ENCODE results near the gene RELL1. TPM values are rescaled to one million over a fixed set of nuclear protein-coding genes. Genes with fewer than 3 reads are reported as not detected.

RELL1 gene
- polyA plus RNA-seq, 1 donor, result 20.3 TPM

DNA sequence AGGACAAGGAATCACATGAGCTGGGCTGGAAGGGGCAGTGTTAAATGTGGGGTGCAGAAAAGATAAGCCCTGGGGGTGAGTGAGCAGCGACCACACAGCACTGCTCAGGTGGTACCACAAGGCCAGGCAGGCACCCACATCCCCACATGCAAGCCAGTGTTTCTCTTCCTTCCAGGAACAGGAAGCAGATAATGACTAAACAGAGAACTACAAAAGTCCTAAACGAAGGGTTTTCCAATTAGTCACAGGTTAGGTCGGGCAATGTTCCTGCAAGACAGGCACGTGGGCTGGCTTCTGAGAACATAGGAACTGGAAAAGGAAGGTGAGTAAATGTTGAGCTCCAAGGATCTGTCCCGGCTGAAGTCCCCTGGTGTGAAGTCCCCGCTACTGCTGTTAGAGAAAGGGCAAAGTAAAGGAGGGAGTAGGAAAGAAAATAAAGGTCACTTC is 19.5 kb downstream of the RELL1 start:
- DNase-seq, result peak; percentile 91 to 97
- H3K4me1 ChIP-seq (ENCODE audit: control insufficient read depth, insufficient read depth, low read length), result peaks cover 44% of the 10 kb centered on the region
- 13% methylated on average over 2 of the region's 6 CpGs for WGBS (ENCODE audit: insufficient coverage, low lambda C conversion rate)
- H3K27ac ChIP-seq (ENCODE audit: low read length), result peak overlapping the region; percentile 81
- H3K4me3 ChIP-seq (ENCODE audit: low read length), result no peak overlapping the region
- peaks cover 5% of the 10 kb centered on the region for H3K9me3 ChIP-seq (ENCODE audit: control insufficient read depth, low read depth, low read length)
- H3K36me3 ChIP-seq (ENCODE audit: control insufficient read depth, insufficient read depth, low read length), result no peaks in the 10 kb centered on the region
- H3K27me3 ChIP-seq (ENCODE audit: control insufficient read depth, insufficient read depth, low read length), result no peaks in the 10 kb centered on the region

DNA sequence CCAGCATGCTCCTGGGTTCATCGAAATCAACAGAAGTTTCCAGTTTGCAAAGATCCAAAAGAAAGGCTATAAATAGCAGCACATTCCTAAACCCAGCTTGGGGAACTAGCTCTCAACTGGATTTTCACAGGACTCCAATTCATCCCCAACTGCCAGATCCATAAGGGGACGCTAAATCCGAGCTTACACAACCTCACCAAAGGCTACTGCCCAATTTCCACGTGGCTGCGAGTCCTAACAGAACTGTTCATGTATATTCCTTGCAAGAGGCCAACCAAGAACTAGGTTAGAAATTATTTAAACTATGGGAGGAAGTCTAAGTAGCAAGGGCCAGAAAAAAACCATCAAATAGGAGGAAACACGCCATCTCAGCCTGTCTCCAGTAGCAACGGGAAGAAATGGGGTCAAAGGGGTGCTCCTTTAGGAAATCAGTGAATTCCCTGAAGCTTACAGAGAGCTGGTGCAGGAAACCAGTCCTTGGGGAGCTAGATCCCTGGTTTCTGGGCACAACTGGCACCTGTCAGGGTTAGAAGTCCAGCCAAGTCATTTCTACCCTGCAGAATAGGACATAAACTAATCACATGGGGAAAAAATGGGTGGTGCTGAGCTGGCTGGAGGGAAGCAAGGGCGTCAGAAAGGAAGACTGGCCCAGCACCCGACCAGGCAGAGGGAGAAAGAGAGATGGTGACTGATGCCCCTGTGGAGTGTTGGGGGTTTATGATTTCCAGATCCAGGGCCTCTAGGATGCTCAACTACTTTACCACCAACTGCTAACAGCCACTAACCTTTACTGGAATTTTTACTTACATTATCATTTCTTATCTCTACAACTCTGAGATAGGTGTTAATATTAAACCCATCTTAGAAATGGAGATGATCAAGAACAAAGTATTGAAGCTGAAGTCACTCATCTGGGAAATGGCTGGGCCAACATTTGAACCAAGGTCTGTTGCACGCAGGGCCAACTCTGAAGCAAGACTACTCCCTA is 20.5 kb downstream of the RELL1 start:
- H3K27me3 ChIP-seq (ENCODE audit: control insufficient read depth, insufficient read depth, low read length), result no peaks in the 10 kb centered on the region
- no peaks in the 10 kb centered on the region for H3K36me3 ChIP-seq (ENCODE audit: control insufficient read depth, insufficient read depth, low read length)
- H3K9me3 ChIP-seq (ENCODE audit: control insufficient read depth, low read depth, low read length), result peaks cover 5% of the 10 kb centered on the region
- no peak overlapping the region for H3K4me3 ChIP-seq (ENCODE audit: low read length)
- peaks cover 42% of the 10 kb centered on the region for H3K4me1 ChIP-seq (ENCODE audit: control insufficient read depth, insufficient read depth, low read length)
- DNase-seq, result peak in 1 of 2 donors; percentile 73
- no CpG with 5 or more reads among the region's 10 CpGs for WGBS (ENCODE audit: insufficient coverage, low lambda C conversion rate)
- H3K27ac ChIP-seq (ENCODE audit: low read length), result peak overlapping the region; percentile 81

DNA sequence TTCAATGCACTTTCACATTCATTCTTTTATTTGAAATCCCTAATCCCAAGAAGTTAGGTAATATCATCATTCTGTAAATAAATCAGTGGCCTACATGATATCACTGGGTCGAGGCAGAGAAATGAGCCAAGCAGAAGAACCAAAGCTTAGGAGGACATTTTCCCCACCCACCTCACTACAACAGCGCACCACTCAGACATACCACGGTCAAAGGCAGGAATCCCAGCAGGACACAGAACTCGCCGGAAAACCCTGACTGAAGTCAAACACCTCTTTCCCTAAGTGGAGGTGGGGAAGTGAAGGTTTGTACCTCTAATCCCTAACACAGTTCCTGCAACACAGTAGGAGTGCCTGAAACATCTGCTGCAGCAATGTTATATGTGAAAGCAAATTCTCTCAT is 21.5 kb downstream of the RELL1 start:
- Histone ChIP-seq H3K4me3 (ENCODE audit: low read length) (no peak overlapping the region), H3K4me1 (ENCODE audit: control insufficient read depth, insufficient read depth, low read length) (peaks cover 42% of the 10 kb centered on the region), H3K27ac (ENCODE audit: low read length) (peak overlapping the region; percentile 81), H3K36me3 (ENCODE audit: control insufficient read depth, insufficient read depth, low read length) (no peaks in the 10 kb centered on the region), H3K27me3 (ENCODE audit: control insufficient read depth, insufficient read depth, low read length) (no peaks in the 10 kb centered on the region), H3K9me3 (ENCODE audit: control insufficient read depth, low read depth, low read length) (peaks cover 5% of the 10 kb centered on the region)
- WGBS (ENCODE audit: insufficient coverage, low lambda C conversion rate), result no CpG with 5 or more reads among the region's 5 CpGs
- DNase-seq, result no peak

DNA sequence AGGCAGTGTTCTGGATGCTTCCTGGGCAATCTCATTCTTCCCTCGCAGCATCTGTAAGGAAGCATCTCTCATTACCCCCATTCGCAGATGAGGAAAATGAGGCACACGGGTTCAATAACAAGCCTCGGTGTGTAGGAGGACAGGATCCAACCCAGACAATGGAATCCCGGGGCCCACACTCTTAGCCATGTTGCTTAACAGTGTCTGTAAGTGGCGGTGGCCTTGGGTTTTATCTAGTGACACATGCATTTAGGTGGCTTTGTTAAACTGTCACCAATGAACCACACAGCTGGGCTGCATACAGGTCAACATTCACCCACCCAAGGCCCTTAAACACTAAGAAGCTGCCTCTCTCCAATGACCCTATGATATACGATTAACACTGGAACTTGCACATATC is 22.6 kb downstream of the RELL1 start:
- no peak overlapping the region for H3K27ac ChIP-seq (ENCODE audit: low read length)
- no peak overlapping the region for H3K4me3 ChIP-seq (ENCODE audit: low read length)
- peaks cover 2% of the 10 kb centered on the region for H3K9me3 ChIP-seq (ENCODE audit: control insufficient read depth, low read depth, low read length)
- no CpG with 5 or more reads among the region's 7 CpGs for WGBS (ENCODE audit: insufficient coverage, low lambda C conversion rate)
- DNase-seq, result peak in 1 of 2 donors; percentile 70
- H3K36me3 ChIP-seq (ENCODE audit: control insufficient read depth, insufficient read depth, low read length), result no peaks in the 10 kb centered on the region
- H3K27me3 ChIP-seq (ENCODE audit: control insufficient read depth, insufficient read depth, low read length), result no peaks in the 10 kb centered on the region
- H3K4me1 ChIP-seq (ENCODE audit: control insufficient read depth, insufficient read depth, low read length), result peaks cover 42% of the 10 kb centered on the region

DNA sequence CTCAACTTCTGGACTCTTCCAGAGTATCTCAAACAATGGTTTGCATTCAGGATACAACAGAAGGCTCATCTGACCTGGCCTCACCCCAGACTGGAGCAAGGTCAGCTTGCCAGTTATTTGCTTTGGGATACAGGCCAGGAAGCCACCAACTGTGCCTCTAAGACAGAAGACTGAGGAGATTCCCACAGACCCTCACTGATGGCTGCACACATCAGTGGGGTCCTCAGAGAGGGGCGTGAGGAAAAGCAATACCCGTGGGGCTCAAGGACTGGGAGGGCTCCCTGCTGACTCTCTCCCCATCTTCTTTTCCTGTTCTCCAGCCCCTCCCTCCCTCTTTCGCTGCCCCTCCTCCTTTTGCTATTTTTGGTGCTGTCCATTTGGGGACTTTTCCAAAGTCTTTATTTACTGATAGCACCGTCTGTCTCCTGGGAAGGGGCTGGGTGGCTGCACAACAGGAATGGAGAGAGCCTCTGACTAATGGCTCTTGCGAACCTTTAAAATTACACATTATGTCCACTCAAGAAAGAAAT is 23.2 kb downstream of the RELL1 start:
- H3K27ac ChIP-seq (ENCODE audit: low read length), result no peak overlapping the region
- 27% methylated on average over 2 of the region's 5 CpGs for WGBS (ENCODE audit: insufficient coverage, low lambda C conversion rate)
- H3K4me1 ChIP-seq (ENCODE audit: control insufficient read depth, insufficient read depth, low read length), result peaks cover 42% of the 10 kb centered on the region
- no peaks in the 10 kb centered on the region for H3K9me3 ChIP-seq (ENCODE audit: control insufficient read depth, low read depth, low read length)
- no peak overlapping the region for H3K4me3 ChIP-seq (ENCODE audit: low read length)
- DNase-seq, result no peak
- no peaks in the 10 kb centered on the region for H3K27me3 ChIP-seq (ENCODE audit: control insufficient read depth, insufficient read depth, low read length)
- no peaks in the 10 kb centered on the region for H3K36me3 ChIP-seq (ENCODE audit: control insufficient read depth, insufficient read depth, low read length)

DNA sequence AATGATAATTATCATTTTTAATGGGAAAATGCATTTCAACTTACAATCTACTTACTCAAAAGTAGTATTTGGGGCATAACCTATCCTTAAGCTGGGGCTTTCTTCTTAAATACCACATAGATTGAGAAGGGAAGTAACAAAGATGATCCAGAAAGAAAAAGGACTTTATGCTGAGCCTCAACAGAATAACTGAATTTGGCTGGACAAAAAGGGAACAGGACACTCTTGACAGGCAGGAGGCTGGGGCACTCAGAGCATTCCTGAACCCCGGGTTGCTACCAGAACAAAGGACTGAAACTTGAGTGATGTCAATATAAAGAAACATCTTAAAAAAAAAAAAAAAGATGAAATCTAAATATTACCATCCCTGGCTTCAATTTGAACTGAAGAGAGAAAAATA is 23.9 kb downstream of the RELL1 start:
- H3K4me1 ChIP-seq (ENCODE audit: control insufficient read depth, insufficient read depth, low read length), result peaks cover 40% of the 10 kb centered on the region
- H3K4me3 ChIP-seq (ENCODE audit: low read length), result no peak overlapping the region
- H3K9me3 ChIP-seq (ENCODE audit: control insufficient read depth, low read depth, low read length), result no peaks in the 10 kb centered on the region
- H3K36me3 ChIP-seq (ENCODE audit: control insufficient read depth, insufficient read depth, low read length), result no peaks in the 10 kb centered on the region
- 67% methylated on average over 1 of the region's 1 CpG for WGBS (ENCODE audit: insufficient coverage, low lambda C conversion rate)
- no peak for DNase-seq
- no peak overlapping the region for H3K27ac ChIP-seq (ENCODE audit: low read length)
- H3K27me3 ChIP-seq (ENCODE audit: control insufficient read depth, insufficient read depth, low read length), result no peaks in the 10 kb centered on the region

DNA sequence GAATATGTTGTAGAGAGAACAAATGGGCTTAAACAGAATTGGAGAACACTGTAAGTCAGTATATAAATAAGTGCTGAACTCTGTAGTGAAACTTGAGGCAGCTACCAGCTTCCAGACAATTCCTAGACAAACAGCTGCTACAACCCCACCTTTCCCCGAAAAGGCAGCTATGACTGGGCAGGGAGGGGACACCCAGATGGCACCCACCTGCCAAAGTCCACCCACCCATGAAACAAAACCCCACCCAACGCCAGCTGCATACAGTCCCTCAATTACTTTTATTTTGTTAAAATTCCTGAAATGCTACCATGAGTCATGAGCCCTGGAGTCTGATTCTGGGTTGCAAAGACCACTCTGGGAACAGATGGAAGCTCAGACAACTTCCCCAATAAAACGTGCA is 24.4 kb downstream of the RELL1 start:
- Histone ChIP-seq H3K36me3 (ENCODE audit: control insufficient read depth, insufficient read depth, low read length) (no peaks in the 10 kb centered on the region), H3K27me3 (ENCODE audit: control insufficient read depth, insufficient read depth, low read length) (no peaks in the 10 kb centered on the region), H3K4me1 (ENCODE audit: control insufficient read depth, insufficient read depth, low read length) (peaks cover 38% of the 10 kb centered on the region), H3K27ac (ENCODE audit: low read length) (no peak overlapping the region), H3K4me3 (ENCODE audit: low read length) (no peak overlapping the region), H3K9me3 (ENCODE audit: control insufficient read depth, low read depth, low read length) (peaks cover 1% of the 10 kb centered on the region)
- DNase-seq, result peak in 1 of 2 donors; percentile 48
- WGBS (ENCODE audit: insufficient coverage, low lambda C conversion rate), result no CpG with 5 or more reads among the region's 3 CpGs

DNA sequence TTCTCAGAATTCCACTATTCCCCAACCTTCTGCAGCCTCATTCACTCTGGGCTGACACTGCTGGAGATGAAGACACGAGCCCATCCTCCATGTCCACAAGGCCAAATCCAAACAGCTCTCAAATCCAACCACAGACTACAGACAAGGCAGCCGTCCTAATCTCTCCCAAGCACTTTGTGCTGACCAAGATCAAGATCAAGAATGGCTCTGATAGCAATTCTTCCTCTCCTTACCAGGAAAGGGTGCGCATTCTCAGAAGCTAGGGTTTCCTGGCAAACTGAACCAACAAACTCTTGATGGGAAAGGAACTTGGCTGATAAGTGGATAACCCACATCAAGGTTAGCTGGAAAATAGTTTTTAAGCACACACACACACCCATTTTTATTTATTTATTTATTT is 26.5 kb downstream of the RELL1 start:
- H3K36me3 ChIP-seq (ENCODE audit: control insufficient read depth, insufficient read depth, low read length), result peaks cover 6% of the 10 kb centered on the region
- peaks cover 12% of the 10 kb centered on the region for H3K9me3 ChIP-seq (ENCODE audit: control insufficient read depth, low read depth, low read length)
- peaks cover 23% of the 10 kb centered on the region for H3K4me1 ChIP-seq (ENCODE audit: control insufficient read depth, insufficient read depth, low read length)
- H3K4me3 ChIP-seq (ENCODE audit: low read length), result no peak overlapping the region
- no CpG with 5 or more reads among the region's 3 CpGs for WGBS (ENCODE audit: insufficient coverage, low lambda C conversion rate)
- no peaks in the 10 kb centered on the region for H3K27me3 ChIP-seq (ENCODE audit: control insufficient read depth, insufficient read depth, low read length)
- H3K27ac ChIP-seq (ENCODE audit: low read length), result no peak overlapping the region
- no peak for DNase-seq

DNA sequence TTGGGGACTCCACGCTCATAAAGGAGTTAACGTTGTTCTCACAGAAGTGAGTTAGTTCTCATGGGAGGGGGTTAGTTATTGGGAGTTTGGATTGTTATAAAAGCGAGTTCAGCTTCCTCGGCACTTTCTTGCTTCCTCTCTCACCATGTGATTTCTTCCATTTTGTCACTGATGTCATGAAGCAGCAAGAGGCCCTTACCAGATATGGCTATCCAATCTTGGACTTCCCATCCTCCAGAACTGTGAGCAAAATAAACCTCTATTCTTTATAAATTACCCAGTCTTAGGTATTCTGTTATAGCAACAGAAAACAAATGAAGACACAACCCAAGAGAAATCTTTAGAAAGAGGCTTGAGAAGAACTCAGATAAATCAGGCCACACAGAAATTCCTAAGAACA is 29.5 kb downstream of the RELL1 start:
- no peak overlapping the region for H3K4me3 ChIP-seq (ENCODE audit: low read length)
- H3K27me3 ChIP-seq (ENCODE audit: control insufficient read depth, insufficient read depth, low read length), result no peaks in the 10 kb centered on the region
- H3K4me1 ChIP-seq (ENCODE audit: control insufficient read depth, insufficient read depth, low read length), result peaks cover 3% of the 10 kb centered on the region
- WGBS (ENCODE audit: insufficient coverage, low lambda C conversion rate), result no CpG with 5 or more reads among the region's 4 CpGs
- no peak overlapping the region for H3K27ac ChIP-seq (ENCODE audit: low read length)
- peaks cover 6% of the 10 kb centered on the region for H3K36me3 ChIP-seq (ENCODE audit: control insufficient read depth, insufficient read depth, low read length)
- peaks cover 17% of the 10 kb centered on the region for H3K9me3 ChIP-seq (ENCODE audit: control insufficient read depth, low read depth, low read length)
- no peak for DNase-seq

DNA sequence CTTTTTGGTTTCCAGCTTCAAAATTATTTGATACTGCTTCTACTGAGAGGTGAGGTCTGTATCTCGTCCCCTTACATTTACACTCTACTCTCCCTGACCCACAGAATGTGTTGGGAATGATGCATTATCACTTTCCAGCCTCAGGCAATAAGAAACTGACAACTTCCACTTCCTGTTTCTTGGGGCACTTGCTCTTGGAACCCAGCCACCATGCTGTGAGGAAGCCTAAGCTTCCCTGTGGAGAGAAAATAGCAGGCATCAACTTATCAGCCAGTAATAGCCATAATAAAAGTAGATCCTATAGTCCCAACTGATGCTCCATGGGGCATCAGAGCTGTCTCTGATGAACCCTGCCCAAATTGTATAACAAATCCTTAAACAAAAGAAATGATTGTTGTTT is 32.6 kb downstream of the RELL1 start:
- H3K9me3 ChIP-seq (ENCODE audit: control insufficient read depth, low read depth, low read length), result peaks cover 17% of the 10 kb centered on the region
- no peak for DNase-seq
- WGBS (ENCODE audit: insufficient coverage, low lambda C conversion rate), result 100% methylated on average over 1 of the region's 1 CpG
- H3K27ac ChIP-seq (ENCODE audit: low read length), result no peak overlapping the region
- no peak overlapping the region for H3K4me3 ChIP-seq (ENCODE audit: low read length)
- H3K27me3 ChIP-seq (ENCODE audit: control insufficient read depth, insufficient read depth, low read length), result no peaks in the 10 kb centered on the region
- H3K36me3 ChIP-seq (ENCODE audit: control insufficient read depth, insufficient read depth, low read length), result peaks cover 6% of the 10 kb centered on the region
- peaks cover 10% of the 10 kb centered on the region for H3K4me1 ChIP-seq (ENCODE audit: control insufficient read depth, insufficient read depth, low read length)

Measured in large intestine (tissue), 3 donors.